Psoas muscle (tissue), 8 donors: ENCODE measurements around the gene HAUS5. TPM values are rescaled to one million over a fixed set of nuclear protein-coding genes. Genes with fewer than 3 reads are reported as not detected.

Experiments
- ATAC-seq, 4 donors: fragments of 200-7000 bp; cut with Tn5 transposase; one replicate each; pipeline ENCODE4 v1.9.1; 2020; ENCODE audit warnings: moderate library complexity in 3 of 4, mild to moderate bottlenecking in 2 of 4
- DNase-seq, 2 donors: peaks; one replicate each; pipeline ENCODE4 v3.0.0-alpha.2; 2020
- H3K27ac ChIP-seq: fragments of 200-600 bp; one replicate; pipeline ENCODE4 v1.8.0; 2022
- H3K27me3 ChIP-seq, 3 donors: fragments of 200-600 bp in 1 of 3; one replicate each; pipeline versions ENCODE4 v1.6.1 to v1.8.0; 2013 to 2022; ENCODE audit warnings: low read length in 2 of 3, mild to moderate bottlenecking in 2 of 3, moderate library complexity in 1 of 3; ENCODE audit not compliant: insufficient read depth in 3 of 3
- H3K36me3 ChIP-seq, 2 donors: fragments of 200-600 bp in 1 of 2; one replicate each; pipeline versions ENCODE4 v1.6.1 to v1.8.0; 2013 to 2022; ENCODE audit warnings: low read depth in 1 of 2, mild to moderate bottlenecking in 1 of 2, moderate library complexity in 1 of 2; ENCODE audit not compliant: insufficient read depth in 1 of 2
- H3K4me1 ChIP-seq: fragments of 200-600 bp; one replicate; pipeline ENCODE4 v1.8.0; 2022
- H3K4me3 ChIP-seq: fragments of 200-600 bp; one replicate; pipeline ENCODE4 v1.8.0; 2022; ENCODE audit warnings: mild to moderate bottlenecking
- H3K9me3 ChIP-seq: fragments of 200-600 bp; one replicate; pipeline ENCODE4 v1.8.0; 2022
- WGBS, 3 donors: extraction: QIAGEN DNeasy Blood & Tissue Kit; methylation state at CpG; one replicate each; pipeline versions ENCODE4 v1.1.6 to v1.1.7; 2013; 5-methylcytosine and 5-hydroxymethylcytosine counted together
- intact Hi-C, 2 donors: fragments of 100-400 bp; cut with DNase I; formaldehyde crosslinking; loops; one replicate each; pipeline versions ENCODE4 v1.11.0 to v1.14.2; 2022
- polyA plus RNA-seq, 3 donors: library from polyadenylated mRNA; stranded (reverse); fragments of 200-250 nt; gene quantifications; one replicate each; pipeline ENCODE4 v1.2.3, GENCODE V29; 2013
- total RNA-seq, 4 donors: library from RNA; stranded (reverse); fragmentation: NEBNext Ultra II Directional in 2 of 4; extraction: Animal tissue kit (Norgen Biotek cat#: 25700) in 2 of 4; gene quantifications; one replicate each; pipeline versions ENCODE4 v1.2.1 to v1.2.4, GENCODE V29; 2021 to 2023
- TF ChIP-seq, protein P1 (sequence below): fragments of 200-600 bp; IDR thresholded peaks from one replicate; pipeline ENCODE4 v1.8.0; 2022; ENCODE audit warnings: antibody characterized with exemption
- donor health status: healthy with polysubstance abuse.
- donor health status: DM: no; HTN: no; CAD: no; lungs with moderate emphysema.
- donor health status: Bipolar disorder and iron deficiency.
- donor health status: healthy.
- donor health status: DM: yes; HTN: yes; CAD: no.
- donor health status: DM: no; HTN: no; CAD: no.
- donor health status: DM: no; HTN: no; CAD: no.
- donor health status: DM: yes; HTN: yes; CAD: no.

Gene HAUS5
- total and polyA plus RNA-seq, 7 donors: 2.5 to 6.1 (median 3.6) TPM

DNA sequence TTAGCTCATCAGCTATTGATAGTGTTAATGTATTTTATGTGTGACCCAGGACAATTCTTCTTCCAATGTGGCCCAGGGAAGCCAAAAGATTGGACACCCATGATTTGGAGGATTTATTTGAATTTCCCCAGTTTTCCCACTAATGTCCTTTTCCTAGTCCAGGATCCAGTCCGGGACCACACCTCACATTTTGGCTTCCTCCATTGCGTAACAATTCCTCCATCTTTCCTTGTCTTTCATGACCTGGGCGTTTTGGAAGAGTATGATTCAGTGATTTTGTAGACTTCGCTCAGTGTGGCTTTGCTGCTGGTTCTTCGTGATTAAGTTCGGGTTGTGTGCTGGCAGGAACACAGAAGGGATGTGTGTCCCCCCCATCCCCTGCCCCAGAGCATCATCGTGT lies 45.8 kb upstream of the HAUS5 start:
- no peaks in the 10 kb centered on the region for H3K4me1 ChIP-seq
- DNase-seq (no peak), ATAC-seq (no peak)
- intact Hi-C loops: no loop called here
- no peak overlapping the region for H3K27ac ChIP-seq
- H3K27me3 ChIP-seq: peaks cover 3 to 11% (median 9%) of the 10 kb centered on the region in 3 donors
- WGBS, 3 donors: 81 to 82% (median 82%) methylated on average over 7 of the region's 7 CpGs
- TF ChIP-seq, protein P1, sequence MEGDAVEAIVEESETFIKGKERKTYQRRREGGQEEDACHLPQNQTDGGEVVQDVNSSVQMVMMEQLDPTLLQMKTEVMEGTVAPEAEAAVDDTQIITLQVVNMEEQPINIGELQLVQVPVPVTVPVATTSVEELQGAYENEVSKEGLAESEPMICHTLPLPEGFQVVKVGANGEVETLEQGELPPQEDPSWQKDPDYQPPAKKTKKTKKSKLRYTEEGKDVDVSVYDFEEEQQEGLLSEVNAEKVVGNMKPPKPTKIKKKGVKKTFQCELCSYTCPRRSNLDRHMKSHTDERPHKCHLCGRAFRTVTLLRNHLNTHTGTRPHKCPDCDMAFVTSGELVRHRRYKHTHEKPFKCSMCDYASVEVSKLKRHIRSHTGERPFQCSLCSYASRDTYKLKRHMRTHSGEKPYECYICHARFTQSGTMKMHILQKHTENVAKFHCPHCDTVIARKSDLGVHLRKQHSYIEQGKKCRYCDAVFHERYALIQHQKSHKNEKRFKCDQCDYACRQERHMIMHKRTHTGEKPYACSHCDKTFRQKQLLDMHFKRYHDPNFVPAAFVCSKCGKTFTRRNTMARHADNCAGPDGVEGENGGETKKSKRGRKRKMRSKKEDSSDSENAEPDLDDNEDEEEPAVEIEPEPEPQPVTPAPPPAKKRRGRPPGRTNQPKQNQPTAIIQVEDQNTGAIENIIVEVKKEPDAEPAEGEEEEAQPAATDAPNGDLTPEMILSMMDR: no peak
- H3K36me3 ChIP-seq: no peaks in the 10 kb centered on the region
- no peaks in the 10 kb centered on the region for H3K9me3 ChIP-seq
- no peak overlapping the region for H3K4me3 ChIP-seq

DNA sequence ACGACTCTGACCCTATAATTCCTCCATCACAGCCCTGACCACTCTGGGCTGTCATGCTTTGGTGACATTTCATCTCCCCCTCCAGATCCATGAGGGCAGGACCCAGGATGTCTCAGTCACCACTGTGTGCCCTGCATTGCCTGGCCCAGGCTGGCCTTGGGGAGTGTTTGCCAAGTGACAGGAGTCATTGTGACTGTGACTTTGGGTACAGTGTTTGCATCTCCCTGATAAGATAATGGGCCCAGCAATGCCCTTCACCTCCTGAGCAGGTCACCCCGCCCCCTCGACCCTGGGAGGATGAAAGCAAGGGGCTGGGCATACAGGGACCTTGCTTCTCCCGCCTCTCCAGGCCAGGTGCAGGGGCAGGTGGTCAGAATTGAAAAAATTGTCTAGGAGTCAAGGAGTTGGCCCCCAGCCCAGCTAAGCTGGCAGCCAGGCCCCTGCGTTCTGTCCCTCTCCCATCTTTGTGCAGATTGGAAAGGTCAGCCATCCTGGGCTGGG lies 43.2 kb upstream of the HAUS5 start:
- peak in 1 of 2 donors; percentile 34 for DNase-seq

DNA sequence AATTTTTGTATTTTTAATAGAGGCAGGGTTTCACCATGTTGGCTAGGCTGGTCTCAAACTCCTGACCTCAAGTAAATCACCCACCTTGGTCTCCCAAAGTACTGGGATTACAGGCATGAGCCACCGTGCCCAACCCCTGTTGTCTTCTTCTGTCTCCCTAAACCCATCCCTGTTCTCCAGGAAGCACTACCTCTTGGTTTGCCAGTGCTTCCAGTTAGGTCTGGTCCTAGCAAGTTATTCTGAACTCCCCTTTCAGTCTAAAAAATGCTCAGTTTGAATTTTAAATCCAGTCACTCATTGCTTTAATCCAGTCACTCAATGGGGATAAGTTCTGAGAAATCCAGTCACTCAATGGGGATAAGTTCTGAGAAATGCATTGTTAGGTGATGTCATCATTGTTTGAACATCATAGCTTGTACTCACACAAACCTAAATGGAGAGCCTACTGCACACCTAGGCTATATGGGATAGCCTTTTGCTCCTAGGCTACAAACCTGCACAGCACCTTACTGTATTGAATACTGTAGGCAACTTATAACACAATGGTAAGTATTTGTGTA lies 41.0 kb upstream of the HAUS5 start:
- 75 to 85% (median 85%) methylated on average over 1 of the region's 1 CpG for whole genome bisulfite sequencing, 3 donors
- no peak overlapping the region for H3K4me3 ChIP-seq
- peaks cover 0 to 6% (median 3%) of the 10 kb centered on the region in 3 donors for H3K27me3 ChIP-seq
- ATAC-seq: no peak
- intact Hi-C loops: no loop called here
- H3K9me3 ChIP-seq: peaks cover 11% of the 10 kb centered on the region
- H3K36me3 ChIP-seq: no peaks in the 10 kb centered on the region
- TF ChIP-seq, protein P1: no peak
- H3K27ac ChIP-seq: no peak overlapping the region
- no peaks in the 10 kb centered on the region for H3K4me1 ChIP-seq
- DNase-seq: no peak

More for the DNA sequence above, 43.2 kb upstream of the HAUS5 start:
- Histone ChIP-seq H3K4me1 (no peaks in the 10 kb centered on the region), H3K27me3 (peaks cover 0 to 6% (median 3%) of the 10 kb centered on the region in 3 donors), H3K4me3 (no peak overlapping the region), H3K27ac (no peak overlapping the region), H3K36me3 (no peaks in the 10 kb centered on the region), H3K9me3 (no peaks in the 10 kb centered on the region)
- WGBS, 3 donors: 39 to 50% (median 41%) methylated on average over 5 of the region's 5 CpGs
- intact Hi-C loops: no loop called here
- no peak for ATAC-seq
- TF ChIP-seq, protein P1: no peak

DNA sequence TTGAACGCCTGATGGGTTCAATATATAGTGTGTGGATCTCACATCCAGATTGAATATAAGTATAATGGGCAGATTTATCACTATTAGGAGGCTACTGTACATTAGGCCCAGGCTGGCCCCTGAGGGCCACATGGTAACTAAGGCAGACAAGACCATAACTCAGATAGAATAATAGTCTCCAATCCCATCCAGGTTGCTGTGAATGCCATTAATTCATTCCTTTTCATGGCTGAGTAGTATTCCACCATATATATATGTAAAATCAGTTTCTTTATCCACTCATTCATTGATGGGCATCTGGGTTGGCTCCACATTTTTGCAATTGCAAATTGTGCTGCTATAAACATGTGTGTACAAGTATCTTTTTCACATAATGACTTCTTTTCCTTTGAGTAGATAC lies 34.6 kb upstream of the HAUS5 start:
- WGBS, 3 donors: 79 to 83% (median 79%) methylated on average over 1 of the region's 1 CpG
- H3K4me1 ChIP-seq: no peaks in the 10 kb centered on the region
- H3K4me3 ChIP-seq: no peak overlapping the region
- intact Hi-C loops: no loop called here
- TF ChIP-seq, protein P1: no peak
- no peak overlapping the region for H3K27ac ChIP-seq
- H3K36me3 ChIP-seq: no peaks in the 10 kb centered on the region
- ATAC-seq: no peak
- peaks cover 15% of the 10 kb centered on the region for H3K9me3 ChIP-seq
- DNase-seq: no peak
- H3K27me3 ChIP-seq: peaks cover 2 to 13% (median 6%) of the 10 kb centered on the region in 3 donors

DNA sequence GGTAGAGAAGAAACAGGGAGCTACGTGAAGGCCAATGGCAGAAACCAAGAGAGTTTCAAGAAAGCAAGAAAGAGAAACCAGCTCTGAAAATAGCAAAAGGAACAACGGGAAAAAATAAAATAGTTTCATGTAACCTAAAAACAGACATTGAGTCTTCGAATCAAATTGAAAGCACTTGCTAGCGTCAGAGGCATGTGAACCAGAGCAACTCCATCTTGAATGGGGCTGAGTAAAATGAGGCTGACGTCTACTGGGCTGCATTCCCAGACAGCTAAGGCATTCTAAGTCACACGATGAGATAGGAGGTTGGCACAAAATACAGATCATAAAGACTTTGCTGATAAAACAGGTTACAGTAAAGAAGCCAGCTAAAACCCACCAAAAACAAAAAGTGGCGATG lies 33.8 kb upstream of the HAUS5 start:
- no peak for ATAC-seq
- H3K36me3 ChIP-seq: no peaks in the 10 kb centered on the region
- peaks cover 15% of the 10 kb centered on the region for H3K9me3 ChIP-seq
- TF ChIP-seq, protein P1: no peak
- no peaks in the 10 kb centered on the region for H3K4me1 ChIP-seq
- WGBS, 3 donors: 63 to 70% (median 69%) methylated on average over 7 of the region's 7 CpGs
- peaks cover 2 to 13% (median 6%) of the 10 kb centered on the region in 3 donors for H3K27me3 ChIP-seq
- H3K4me3 ChIP-seq: no peak overlapping the region
- no peak for DNase-seq
- intact Hi-C loops: no loop called here
- H3K27ac ChIP-seq: no peak overlapping the region
